ENCODE measurements around the gene WDR64. TPM values are rescaled to one million over a fixed set of nuclear protein-coding genes. Genes with fewer than 3 reads are reported as not detected.
"Not testable (repeated sequence)": the region's sequence is repeated elsewhere in the genome, so short reads cannot be mapped to it uniquely, and the experiment has no call there.

Gene WDR64
- total and polyA plus RNA-seq, 9 donors: 0.04 to 0.30 (median 0.14) TPM; not detected in 2

DNA sequence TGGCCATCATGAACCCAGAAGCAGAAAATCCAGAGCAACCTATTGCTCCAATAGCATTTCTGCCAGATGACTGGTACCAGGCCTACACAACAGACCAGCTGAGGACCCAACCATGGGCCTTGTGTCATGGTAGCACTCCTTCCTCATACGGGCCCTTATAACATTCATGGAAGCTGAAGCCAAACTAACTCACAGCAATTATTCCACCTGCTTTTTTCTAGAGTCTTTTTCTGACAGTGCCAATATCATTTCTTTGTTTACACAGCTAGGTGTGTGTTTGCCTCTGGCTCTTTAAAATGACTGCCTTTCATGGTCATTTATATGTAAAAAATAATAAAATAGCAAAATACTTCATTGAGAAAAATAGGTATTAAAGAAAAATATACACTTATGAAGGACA lies 3.9 kb upstream of the WDR64 start:
- DNase-seq: no peak
- H3K27ac ChIP-seq (ENCODE audit: low read length): no peak overlapping the region
- no peak overlapping the region for H3K4me3 ChIP-seq (ENCODE audit: low read length)
- peaks cover under 1% of the 10 kb centered on the region for H3K9me3 ChIP-seq (replicated peaks; ENCODE audit: control insufficient read depth, low read depth, low read length)
- H3K4me1 ChIP-seq (ENCODE audit: control insufficient read depth, insufficient read depth, low read length): no peaks in the 10 kb centered on the region
- 67% methylated on average over 1 of the region's 1 CpG for WGBS (ENCODE audit: insufficient coverage)
- no peaks in the 10 kb centered on the region for H3K27me3 ChIP-seq (ENCODE audit: control insufficient read depth, insufficient read depth, low read length)
- no peaks in the 10 kb centered on the region for H3K36me3 ChIP-seq (ENCODE audit: control insufficient read depth, insufficient read depth, low read length)

DNA sequence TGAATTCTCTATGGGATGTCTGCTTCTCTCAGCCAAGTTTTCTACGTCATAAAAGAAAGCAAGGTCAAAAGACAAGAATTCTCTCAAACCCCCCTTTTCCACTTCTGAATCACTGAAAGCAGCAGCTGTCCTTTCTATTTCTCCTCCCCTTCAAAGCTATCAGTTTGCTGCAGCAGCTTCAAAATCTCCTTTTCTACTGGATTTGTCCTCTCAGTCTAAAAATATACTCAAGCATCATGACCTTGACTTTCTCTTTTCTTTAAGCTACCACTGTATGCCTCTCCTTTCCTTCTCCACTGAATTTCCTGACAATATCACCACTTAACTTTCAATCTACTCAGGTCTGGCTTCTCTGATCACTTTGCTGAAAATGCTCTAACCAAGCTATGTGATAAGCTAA lies 1.9 kb downstream of the WDR64 start:
- Histone ChIP-seq H3K9me3 (replicated peaks; ENCODE audit: control insufficient read depth, low read depth, low read length) (no peaks in the 10 kb centered on the region), H3K27me3 (ENCODE audit: control insufficient read depth, insufficient read depth, low read length) (no peaks in the 10 kb centered on the region), H3K36me3 (ENCODE audit: control insufficient read depth, insufficient read depth, low read length) (no peaks in the 10 kb centered on the region), H3K27ac (ENCODE audit: low read length) (no peak overlapping the region), H3K4me1 (ENCODE audit: control insufficient read depth, insufficient read depth, low read length) (no peaks in the 10 kb centered on the region), H3K4me3 (ENCODE audit: low read length) (no peak overlapping the region)
- WGBS (ENCODE audit: insufficient coverage): 40% methylated on average over 1 of the region's 1 CpG
- DNase-seq: no peak

GRCh38 chr1:241654641-241655040 lies 2.6 kb downstream of the WDR64 start:
- Histone ChIP-seq H3K9me3 (replicated peaks; ENCODE audit: control insufficient read depth, low read depth, low read length) (no peaks in the 10 kb centered on the region), H3K36me3 (ENCODE audit: control insufficient read depth, insufficient read depth, low read length) (no peaks in the 10 kb centered on the region)

DNA sequence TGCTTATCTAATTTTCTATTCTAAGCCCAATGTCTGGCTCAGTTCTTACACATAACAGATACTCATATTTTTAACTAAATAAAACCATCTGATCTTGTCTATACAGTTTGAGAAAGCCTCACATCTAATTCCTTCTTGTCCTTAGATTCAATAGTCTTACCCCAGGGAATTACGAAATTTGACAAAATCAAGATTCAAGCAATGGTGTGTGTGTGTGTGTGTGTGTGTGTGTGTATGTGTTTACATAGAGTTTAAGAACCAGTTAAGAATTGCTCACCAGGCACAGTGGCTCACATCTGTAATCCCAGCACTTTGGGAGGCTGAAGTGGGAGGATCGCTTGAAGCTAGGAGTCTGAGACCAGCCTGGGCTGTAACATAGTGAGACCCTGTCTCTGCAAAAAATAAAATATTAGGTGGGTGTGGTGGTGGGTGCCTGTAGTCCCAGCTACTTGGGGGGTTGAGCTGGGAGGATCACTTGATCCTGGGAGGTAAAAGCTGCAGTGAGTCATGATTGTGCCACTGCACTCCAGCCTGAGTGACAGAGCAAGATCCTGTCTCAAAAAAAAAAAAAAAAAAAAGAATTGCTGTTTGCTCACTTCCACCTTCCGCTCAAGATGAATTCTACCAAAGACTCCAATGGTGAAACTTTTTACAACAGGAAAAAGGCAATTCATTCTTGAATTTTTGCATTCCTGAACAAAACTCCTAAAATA lies 6.2 kb downstream of the WDR64 start:
- Histone ChIP-seq H3K27ac (ENCODE audit: low read length) (no peak overlapping the region), H3K9me3 (replicated peaks; ENCODE audit: control insufficient read depth, low read depth, low read length) (no peaks in the 10 kb centered on the region), H3K36me3 (ENCODE audit: control insufficient read depth, insufficient read depth, low read length) (no peaks in the 10 kb centered on the region), H3K27me3 (ENCODE audit: control insufficient read depth, insufficient read depth, low read length) (no peaks in the 10 kb centered on the region), H3K4me3 (ENCODE audit: low read length) (no peak overlapping the region), H3K4me1 (ENCODE audit: control insufficient read depth, insufficient read depth, low read length) (no peaks in the 10 kb centered on the region)
- no peak for DNase-seq
- WGBS (ENCODE audit: insufficient coverage): no CpG with 5 or more reads among the region's 3 CpGs

More at GRCh38 chr1:241654641-241655040, 2.6 kb downstream of the WDR64 start:
- no peaks in the 10 kb centered on the region for H3K27me3 ChIP-seq (ENCODE audit: control insufficient read depth, insufficient read depth, low read length)
- DNase-seq: no peak
- no CpG with 5 or more reads among the region's 1 CpG for WGBS (ENCODE audit: insufficient coverage)
- no peak overlapping the region for H3K4me3 ChIP-seq (ENCODE audit: low read length)
- H3K4me1 ChIP-seq (ENCODE audit: control insufficient read depth, insufficient read depth, low read length): no peaks in the 10 kb centered on the region
- no peak overlapping the region for H3K27ac ChIP-seq (ENCODE audit: low read length)

DNA sequence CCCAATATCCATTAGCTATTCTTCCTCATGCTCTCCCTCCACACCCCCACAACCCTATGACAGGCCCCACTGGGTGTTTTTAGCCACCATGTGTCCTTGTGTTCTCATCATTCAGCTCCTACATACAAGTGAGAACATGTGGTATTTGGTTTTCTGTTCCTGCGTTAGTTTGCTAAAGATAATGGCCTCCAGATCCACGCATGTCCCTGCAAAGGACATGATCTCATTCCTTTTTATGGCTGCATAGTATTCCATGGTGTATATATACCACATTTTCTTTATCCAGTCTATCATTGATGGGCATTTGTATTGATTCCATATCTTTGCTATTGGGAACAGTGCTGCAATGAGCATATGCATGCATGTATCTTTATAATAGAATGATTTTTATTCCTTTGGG lies 6.9 kb downstream of the WDR64 start:
- not testable (repeated sequence) for H3K36me3 ChIP-seq (ENCODE audit: control insufficient read depth, insufficient read depth, low read length); H3K9me3 ChIP-seq (replicated peaks; ENCODE audit: control insufficient read depth, low read depth, low read length)
- WGBS (ENCODE audit: insufficient coverage): no CpG with 5 or more reads among the region's 2 CpGs

DNA sequence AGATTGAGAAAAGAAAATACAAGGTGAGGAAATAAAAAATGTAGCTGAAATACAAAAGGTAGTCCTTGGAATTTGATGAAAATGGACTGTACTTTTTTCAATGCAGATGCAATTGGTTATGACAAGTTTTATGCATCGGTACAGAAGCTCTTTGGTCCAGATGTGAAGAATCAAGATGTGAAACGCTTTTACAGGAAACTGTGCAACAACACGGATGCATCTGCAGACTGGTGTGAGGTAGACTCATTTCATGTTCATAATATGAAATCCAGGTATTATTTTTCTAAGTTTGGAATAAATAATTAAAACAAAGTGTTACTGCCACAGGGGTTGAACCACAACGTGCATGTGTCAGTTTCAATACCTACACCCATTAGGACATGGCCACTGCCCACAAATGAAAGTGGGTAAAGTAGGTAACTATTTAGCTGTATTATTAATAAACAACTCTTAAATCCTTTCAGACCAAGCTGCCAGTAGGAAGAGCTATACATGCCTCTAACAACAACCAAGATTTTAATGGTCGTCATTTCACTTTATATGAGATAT lies 8.4 kb downstream of the WDR64 start:
- H3K4me3 ChIP-seq (ENCODE audit: low read length): no peak overlapping the region
- WGBS (ENCODE audit: insufficient coverage): 72% methylated on average over 2 of the region's 5 CpGs
- no peaks in the 10 kb centered on the region for H3K4me1 ChIP-seq (ENCODE audit: control insufficient read depth, insufficient read depth, low read length)
- H3K27ac ChIP-seq (ENCODE audit: low read length): no peak overlapping the region
- no peaks in the 10 kb centered on the region for H3K27me3 ChIP-seq (ENCODE audit: control insufficient read depth, insufficient read depth, low read length)
- no peak for DNase-seq
- no peaks in the 10 kb centered on the region for H3K36me3 ChIP-seq (ENCODE audit: control insufficient read depth, insufficient read depth, low read length)
- H3K9me3 ChIP-seq (replicated peaks; ENCODE audit: control insufficient read depth, low read depth, low read length): no peaks in the 10 kb centered on the region

More for the DNA sequence above, 6.9 kb downstream of the WDR64 start:
- not testable (repeated sequence) for H3K27ac ChIP-seq (ENCODE audit: low read length); DNase-seq; H3K4me3 ChIP-seq (ENCODE audit: low read length); H3K4me1 ChIP-seq (ENCODE audit: control insufficient read depth, insufficient read depth, low read length); H3K27me3 ChIP-seq (ENCODE audit: control insufficient read depth, insufficient read depth, low read length)

DNA sequence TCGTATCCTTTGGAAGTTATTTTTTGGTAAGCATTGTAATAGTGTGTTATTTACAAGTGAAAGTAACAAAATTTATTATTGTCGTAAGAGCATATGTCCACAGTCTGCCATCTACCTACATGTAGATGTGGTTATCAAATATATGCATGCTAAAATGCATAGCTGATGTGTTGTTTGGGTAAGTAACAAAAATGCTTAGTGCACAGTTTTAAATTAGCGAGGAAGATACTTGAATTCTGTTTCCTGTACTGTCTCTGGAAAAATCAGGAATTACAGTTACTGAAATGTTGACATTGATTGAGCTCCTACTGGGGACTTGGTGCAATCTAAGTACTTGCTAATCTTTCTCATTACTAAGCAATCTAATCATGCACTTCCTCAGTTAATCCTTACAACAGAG lies 14.3 kb downstream of the WDR64 start:
- Histone ChIP-seq H3K36me3 (ENCODE audit: control insufficient read depth, insufficient read depth, low read length) (no peaks in the 10 kb centered on the region), H3K4me1 (ENCODE audit: control insufficient read depth, insufficient read depth, low read length) (no peaks in the 10 kb centered on the region), H3K27me3 (ENCODE audit: control insufficient read depth, insufficient read depth, low read length) (no peaks in the 10 kb centered on the region), H3K27ac (ENCODE audit: low read length) (no peak overlapping the region), H3K4me3 (ENCODE audit: low read length) (no peak overlapping the region), H3K9me3 (replicated peaks; ENCODE audit: control insufficient read depth, low read depth, low read length) (no peaks in the 10 kb centered on the region)
- DNase-seq: no peak
- no CpG with 5 or more reads among the region's 3 CpGs for WGBS (ENCODE audit: insufficient coverage)

GRCh38 chr1:241672301-241672700 lies 20.2 kb downstream of the WDR64 start:
- DNase-seq: no peak
- no CpG with 5 or more reads among the region's 1 CpG for WGBS (ENCODE audit: insufficient coverage)
- no peaks in the 10 kb centered on the region for H3K36me3 ChIP-seq (ENCODE audit: control insufficient read depth, insufficient read depth, low read length)
- H3K27ac ChIP-seq (ENCODE audit: low read length): no peak overlapping the region
- H3K9me3 ChIP-seq (replicated peaks; ENCODE audit: control insufficient read depth, low read depth, low read length): no peaks in the 10 kb centered on the region
- H3K4me1 ChIP-seq (ENCODE audit: control insufficient read depth, insufficient read depth, low read length): no peaks in the 10 kb centered on the region
- no peaks in the 10 kb centered on the region for H3K27me3 ChIP-seq (ENCODE audit: control insufficient read depth, insufficient read depth, low read length)
- no peak overlapping the region for H3K4me3 ChIP-seq (ENCODE audit: low read length)

- H3K9me3 ChIP-seq (replicated peaks; ENCODE audit: control insufficient read depth, low read depth, low read length): no peaks in the 10 kb centered on the region
- no peak overlapping the region for H3K4me3 ChIP-seq (ENCODE audit: low read length)
- no peaks in the 10 kb centered on the region for H3K4me1 ChIP-seq (ENCODE audit: control insufficient read depth, insufficient read depth, low read length)
- no peak for DNase-seq
- no CpG with 5 or more reads among the region's 1 CpG for WGBS (ENCODE audit: insufficient coverage)
- H3K36me3 ChIP-seq (ENCODE audit: control insufficient read depth, insufficient read depth, low read length): no peaks in the 10 kb centered on the region
- H3K27ac ChIP-seq (ENCODE audit: low read length): no peak overlapping the region
- H3K27me3 ChIP-seq (ENCODE audit: control insufficient read depth, insufficient read depth, low read length): no peaks in the 10 kb centered on the region
Observed at GRCh38 chr1:241674805-241675384, 22.8 kb downstream of the WDR64 start.

GRCh38 chr1:241675983-241676382 lies 23.9 kb downstream of the WDR64 start:
- no peaks in the 10 kb centered on the region for H3K9me3 ChIP-seq (replicated peaks; ENCODE audit: control insufficient read depth, low read depth, low read length)
- no peak overlapping the region for H3K4me3 ChIP-seq (ENCODE audit: low read length)
- H3K27me3 ChIP-seq (ENCODE audit: control insufficient read depth, insufficient read depth, low read length): no peaks in the 10 kb centered on the region
- H3K36me3 ChIP-seq (ENCODE audit: control insufficient read depth, insufficient read depth, low read length): no peaks in the 10 kb centered on the region
- H3K27ac ChIP-seq (ENCODE audit: low read length): no peak overlapping the region
- no peaks in the 10 kb centered on the region for H3K4me1 ChIP-seq (ENCODE audit: control insufficient read depth, insufficient read depth, low read length)
- no peak for DNase-seq
- WGBS (ENCODE audit: insufficient coverage): no CpG with 5 or more reads among the region's 4 CpGs
